GM12878 (cell line): ENCODE measurements around the gene KRTAP10-10. TPM values are rescaled to one million over a fixed set of nuclear protein-coding genes. Genes with fewer than 3 reads are reported as not detected.

Experiments used
- ATAC-seq: fragments of 200-7000 bp; cut with Tn5 transposase; 3 replicates; pipeline ENCODE4 v1.9.1; 2020; ENCODE audit warnings: mild to moderate bottlenecking, moderate library complexity
- BruUV-seq: library from RNA; stranded (reverse); fragments of 400-500 nt; replicated peaks from 2 replicates; lab custom pipeline; 2021; lab: Mats Ljungman, UMichigan
- CTCF ChIA-PET: fragments of 300-600 bp; sonication (Branson Sonifier 250); formaldehyde crosslinking; extraction: SDS; loops from one replicate; lab custom pipeline; 2021; ENCODE audit warnings: inconsistent platforms; lab: Yijun Ruan, JAX
- POLR2A ChIA-PET: fragments of 350-600 bp; formaldehyde crosslinking; extraction: SDS; loops from one replicate; lab custom pipeline; 2021; ENCODE audit warnings: inconsistent platforms; lab: Charles Lee
- RAD21 ChIA-PET: fragments of 300-600 bp; sonication (Branson Sonifier 250); formaldehyde crosslinking; loops from one replicate; lab custom pipeline; 2023; ENCODE audit warnings: antibody characterized with exemption; ENCODE audit not compliant: unreplicated experiment; lab: Charles Lee
- SMC1A ChIA-PET: fragments of 300-600 bp; sonication (Branson Sonifier 250); formaldehyde crosslinking; loops from one replicate; lab custom pipeline; 2023; ENCODE audit not compliant: unreplicated experiment, uncharacterized antibody; lab: Charles Lee
- DNase-seq: peaks from one replicate; pipeline ENCODE4 v3.0.0-alpha.2; 2011; ENCODE audit warnings: low read depth, low spot score
- FAIRE-seq: peaks from 3 replicates; lab custom pipeline; 2011; peaks lifted over from hg19 to GRCh38; lab: Jason Lieb, UNC
- H2AFZ ChIP-seq: 2 replicates; pipeline ENCODE4 v1.6.0; 2011; ENCODE audit warnings: low read depth, low read length, control low read depth; ENCODE audit not compliant: control insufficient read depth
- H3K27ac ChIP-seq: 2 replicates; pipeline ENCODE4 v1.5.1; 2011; ENCODE audit warnings: control low read depth; ENCODE audit not compliant: control insufficient read depth, insufficient read depth
- H3K27me3 ChIP-seq, 2 experiments: replicated peaks in 1 of 2; 2 replicates each; pipeline versions ENCODE4 v1.6.0 to v1.6.1; 2011; ENCODE audit warnings: low read length in 1 of 2; ENCODE audit not compliant: control insufficient read depth in 2 of 2, insufficient read depth in 2 of 2
- H3K36me3 ChIP-seq, 2 experiments: 2 replicates each; pipeline ENCODE4 v1.5.1; 2011; ENCODE audit warnings: low read length in 1 of 2; ENCODE audit not compliant: control insufficient read depth in 2 of 2, insufficient read depth in 2 of 2
- H3K4me1 ChIP-seq: 2 replicates; pipeline ENCODE4 v1.6.1; 2011; ENCODE audit warnings: mild to moderate bottlenecking, low read length, moderate library complexity, mixed read lengths; ENCODE audit not compliant: control insufficient read depth, insufficient read depth
- H3K4me2 ChIP-seq: 2 replicates; pipeline ENCODE4 v1.6.0; 2011; ENCODE audit warnings: control low read depth; ENCODE audit not compliant: control insufficient read depth, insufficient read depth
- H3K4me3 ChIP-seq: fragments of 200-600 bp; sonication (generic); 2 replicates; pipeline ENCODE4 v1.5.1; 2016
- H3K79me2 ChIP-seq: 2 replicates; pipeline ENCODE4 v1.6.0; 2011; ENCODE audit warnings: low read length; ENCODE audit not compliant: control insufficient read depth, insufficient read depth
- H3K9ac ChIP-seq: 2 replicates; pipeline ENCODE4 v1.8.0; 2011; ENCODE audit warnings: low read length, control low read depth, mixed read lengths; ENCODE audit not compliant: control insufficient read depth, insufficient read depth
- H3K9me3 ChIP-seq: replicated peaks from 3 replicates; pipeline ENCODE4 v1.5.1; 2011; ENCODE audit warnings: mild to moderate bottlenecking, low read length; ENCODE audit not compliant: control insufficient read depth, insufficient read depth
- H4K20me1 ChIP-seq: 2 replicates; pipeline ENCODE4 v1.6.0; 2011; ENCODE audit not compliant: control insufficient read depth, insufficient read depth
- CHD2 ChIP-seq: IDR thresholded peaks from 2 replicates; pipeline ENCODE4 v1.6.1; 2011; ENCODE audit warnings: low read depth, low read length, improper control_type of control experiment, borderline replicate concordance
- FOXM1 ChIP-seq: IDR thresholded peaks from 2 replicates; pipeline ENCODE4 v1.6.1; 2012; ENCODE audit warnings: low read depth, mild to moderate bottlenecking, inconsistent platforms, low read length, moderate library complexity
- HDAC2 ChIP-seq: fragments of 200-600 bp; sonication (generic); IDR thresholded peaks from 2 replicates; pipeline ENCODE4 v1.6.1; 2017
- HDAC6 ChIP-seq: fragments of 200-600 bp; sonication (generic); IDR thresholded peaks from one replicate; pipeline ENCODE4 v1.8.0; 2017; ENCODE audit warnings: antibody characterized with exemption; ENCODE audit not compliant: unreplicated experiment
- MXI1 ChIP-seq: fragments of 150-350 bp; IDR thresholded peaks from 2 replicates; pipeline ENCODE4 v1.6.1; 2011; ENCODE audit warnings: low read depth, mild to moderate bottlenecking, inconsistent platforms, low read length, improper control_type of control experiment
- MYC ChIP-seq: IDR thresholded peaks from 2 replicates; pipeline ENCODE4 v1.6.1; 2011; ENCODE audit warnings: mild to moderate bottlenecking, low read length, moderate library complexity, inconsistent platforms; ENCODE audit not compliant: insufficient read depth, insufficient replicate concordance, insufficient read length, severe bottlenecking
- NR2C2 ChIP-seq: IDR thresholded peaks from 2 replicates; pipeline ENCODE4 v1.6.1; 2011; ENCODE audit warnings: borderline replicate concordance, low read depth; ENCODE audit not compliant: control insufficient read depth, insufficient read length
- RAD21 ChIP-seq: IDR thresholded peaks from 2 replicates; pipeline ENCODE4 v1.6.1; 2011; ENCODE audit warnings: mild to moderate bottlenecking, low read depth, low read length, moderate library complexity; ENCODE audit not compliant: insufficient read depth
- RB1 ChIP-seq: fragments of 450-650 bp; formaldehyde crosslinking; IDR thresholded peaks from 2 replicates; pipeline ENCODE4 v1.6.1; 2017; ENCODE audit warnings: mild to moderate bottlenecking, borderline replicate concordance
- SMARCA5 ChIP-seq: fragments of 450-650 bp; IDR thresholded peaks from 2 replicates; pipeline ENCODE4 v1.6.1; 2017; ENCODE audit warnings: mild to moderate bottlenecking
- STAT1 ChIP-seq: fragments of 450-650 bp; conservative IDR thresholded peaks from 2 replicates; pipeline ENCODE4 v1.6.1; 2014; ENCODE audit warnings: antibody characterized with exemption, mild to moderate bottlenecking
- STAT3 ChIP-seq: IDR thresholded peaks from 2 replicates; pipeline ENCODE4 v1.6.1; 2011; ENCODE audit warnings: low read depth, low read length, improper control_type of control experiment
- SUPT20H ChIP-seq: IDR thresholded peaks from 2 replicates; pipeline ENCODE4 v1.6.1; 2011; ENCODE audit warnings: low read depth, mild to moderate bottlenecking, low read length, moderate library complexity, borderline replicate concordance; ENCODE audit not compliant: control insufficient read depth
- ZNF274 ChIP-seq: IDR thresholded peaks from one replicate; pipeline ENCODE4 v1.8.0; 2011; ENCODE audit not compliant: insufficient read length, insufficient read depth
- ZNF622 ChIP-seq: fragments of 450-650 bp; IDR thresholded peaks from 2 replicates; pipeline ENCODE4 v1.6.1; 2017; ENCODE audit warnings: mild to moderate bottlenecking, inconsistent platforms
- WGBS: methylation state at CpG from one replicate; pipeline ENCODE4 v1.1.6; 2016; ENCODE audit warnings: low lambda C conversion rate; ENCODE audit not compliant: insufficient replicate concordance, insufficient coverage; ENCODE audit errors: missing lambda C conversion rate; 5-methylcytosine and 5-hydroxymethylcytosine counted together
- in situ Hi-C: fragments of 300-500 bp; cut with MboI; formaldehyde crosslinking; loops from 9 replicates; pipeline ENCODE4 v1.14.3; 2018; ENCODE audit warnings: mixed read lengths
- intact Hi-C: fragments of 100-400 bp; cut with micrococcal nuclease; formaldehyde crosslinking; loops from one replicate; pipeline ENCODE4 v1.14.2; 2022; ENCODE audit not compliant: unreplicated experiment
- polyA plus RNA-seq, 11 experiments: library from polyadenylated mRNA; depleted of rRNA in 4 of 11; unstranded in 6 of 11; stranded (reverse) in 5 of 11; fragments of >200 nt; fragmentation: Nextera tagmentation in 4 of 11; fragmentation: Illumina TruSeq in 1 of 11; extraction: Ambion mirVana in 4 of 11; extraction: Trizol in 1 of 11; gene quantifications; 1 replicate in 1 of 11; 2 replicates in 10 of 11; pipeline versions ENCODE4 v1.2.1 to v1.2.3, GENCODE V29; 2011 to 2016; ENCODE audit warnings: inconsistent platforms in 2 of 11, missing spikeins in 2 of 11, low read depth in 1 of 11
- total RNA-seq, 4 experiments: library from RNA; depleted of rRNA in 3 of 4; stranded (reverse); fragments of >200 nt in 3 of 4; fragmentation: Illumina TruSeq in 1 of 4; extraction: Trizol in 1 of 4; gene quantifications; 2 replicates each; pipeline versions ENCODE4 v1.2.1 to v1.2.3, GENCODE V29; 2013 to 2021
- TF ChIP-seq, protein P1 (sequence below): fragments of 450-650 bp; IDR thresholded peaks from 2 replicates; pipeline ENCODE4 v1.6.1; 2016; ENCODE audit warnings: mild to moderate bottlenecking
- TF ChIP-seq, protein P2 (sequence below): fragments of 450-650 bp; IDR thresholded peaks from 2 replicates; pipeline ENCODE4 v1.6.1; 2014; ENCODE audit warnings: mild to moderate bottlenecking

KRTAP10-10 gene
- total and polyA plus RNA-seq, 10 of the 15 experiments (the other 5 are each of a cell fraction or from before 2014, with no cell fraction given), result not detected

DNA sequence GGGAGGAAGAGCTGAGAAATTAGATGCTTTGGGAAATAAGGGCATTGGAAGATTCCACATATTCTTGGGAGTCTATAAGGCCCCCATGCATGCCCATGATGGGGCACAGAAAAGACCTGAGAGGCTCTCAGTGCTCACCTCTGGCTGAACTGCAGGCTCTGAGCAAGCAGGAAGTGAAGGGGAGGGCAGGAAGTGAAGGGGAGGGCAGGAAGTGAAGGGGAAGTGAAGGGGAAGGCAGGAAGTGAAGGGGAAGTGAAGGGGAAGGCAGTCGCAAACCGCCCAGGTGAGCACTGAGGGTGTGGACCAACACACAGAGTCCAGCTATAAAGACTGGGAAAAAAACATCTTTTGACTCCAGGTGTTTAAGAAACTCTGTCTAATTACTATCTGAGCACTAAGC lies 6.7 kb upstream of the KRTAP10-10 start:
- FAIRE-seq (no peak), ATAC-seq (no peak), DNase-seq (no peak)
- Histone ChIP-seq H3K27me3 (no peaks in the 10 kb centered on the region), H2AFZ (no peak overlapping the region), H3K79me2 (no peaks in the 10 kb centered on the region), H3K9me3 (peaks cover 9% of the 10 kb centered on the region; the same call in 1 of the 3 replicates), H3K4me3 (no peak overlapping the region), H3K4me2 (no peak overlapping the region), H4K20me1 (no peaks in the 10 kb centered on the region), H3K9ac (no peak overlapping the region), H3K36me3 (no peaks in the 10 kb centered on the region), H3K4me1 (no peaks in the 10 kb centered on the region), H3K27ac (no peak overlapping the region)
- ChIA-PET POLR2A (no interaction called here), CTCF (no interaction called here), RAD21 (no interaction called here), SMC1A (no interaction called here)
- in situ Hi-C loops, result no loop called here
- no TSS peak for BruUV-seq
- intact Hi-C loops, result no loop called here
- 55% methylated on average over 2 of the region's 2 CpGs for WGBS
- TF ChIP-seq FOXM1 (no peak), ZNF274 (no peak), MXI1 (no peak), RB1 (no peak), SUPT20H (no peak), STAT3 (no peak), ZNF622 (no peak), HDAC2 (no peak), NR2C2 (no peak), SMARCA5 (no peak), RAD21 (no peak), HDAC6 (no peak), MYC (no peak), STAT1 (no peak), CHD2 (no peak)
- TF ChIP-seq, protein P1, sequence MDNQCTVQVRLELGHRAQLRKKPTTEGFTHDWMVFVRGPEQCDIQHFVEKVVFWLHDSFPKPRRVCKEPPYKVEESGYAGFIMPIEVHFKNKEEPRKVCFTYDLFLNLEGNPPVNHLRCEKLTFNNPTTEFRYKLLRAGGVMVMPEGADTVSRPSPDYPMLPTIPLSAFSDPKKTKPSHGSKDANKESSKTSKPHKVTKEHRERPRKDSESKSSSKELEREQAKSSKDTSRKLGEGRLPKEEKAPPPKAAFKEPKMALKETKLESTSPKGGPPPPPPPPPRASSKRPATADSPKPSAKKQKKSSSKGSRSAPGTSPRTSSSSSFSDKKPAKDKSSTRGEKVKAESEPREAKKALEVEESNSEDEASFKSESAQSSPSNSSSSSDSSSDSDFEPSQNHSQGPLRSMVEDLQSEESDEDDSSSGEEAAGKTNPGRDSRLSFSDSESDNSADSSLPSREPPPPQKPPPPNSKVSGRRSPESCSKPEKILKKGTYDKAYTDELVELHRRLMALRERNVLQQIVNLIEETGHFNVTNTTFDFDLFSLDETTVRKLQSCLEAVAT, result no peak
- TF ChIP-seq, protein P2, sequence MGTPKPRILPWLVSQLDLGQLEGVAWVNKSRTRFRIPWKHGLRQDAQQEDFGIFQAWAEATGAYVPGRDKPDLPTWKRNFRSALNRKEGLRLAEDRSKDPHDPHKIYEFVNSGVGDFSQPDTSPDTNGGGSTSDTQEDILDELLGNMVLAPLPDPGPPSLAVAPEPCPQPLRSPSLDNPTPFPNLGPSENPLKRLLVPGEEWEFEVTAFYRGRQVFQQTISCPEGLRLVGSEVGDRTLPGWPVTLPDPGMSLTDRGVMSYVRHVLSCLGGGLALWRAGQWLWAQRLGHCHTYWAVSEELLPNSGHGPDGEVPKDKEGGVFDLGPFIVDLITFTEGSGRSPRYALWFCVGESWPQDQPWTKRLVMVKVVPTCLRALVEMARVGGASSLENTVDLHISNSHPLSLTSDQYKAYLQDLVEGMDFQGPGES, result no peak
